Mesenteric fat pad (tissue), 1 donor: ENCODE data around the gene VRK3. TPM values are rescaled to one million over a fixed set of nuclear protein-coding genes. Genes with fewer than 3 reads are reported as not detected.
"Not testable (repeated sequence)": the region's sequence is repeated elsewhere in the genome, so short reads cannot be mapped to it uniquely, and the experiment has no call there.

Experiments
- DNase-seq: peaks from one replicate; pipeline ENCODE4 v3.0.0-alpha.2; 2020; ENCODE audit warnings: low spot score
- long read RNA-seq: library from polyadenylated mRNA; unstranded; transcript quantifications from one replicate; pipeline ENCODE4 v2.0.0, GENCODE V29; 2020
- total RNA-seq: library from RNA; stranded (reverse); fragmentation: NEBNext Ultra II Directional; extraction: Animal tissue kit (Norgen Biotek cat#: 25700); gene quantifications from one replicate; pipeline ENCODE4 v1.2.1, GENCODE V29; 2021
- donor health status: DM: yes; HTN: yes; CAD: no.

The VRK3 gene
- total RNA-seq, result 27.5 TPM
- long read RNA-seq, transcript VRK3-217 (15 exons, 2,126 nt), result major isoform, 39 of 107 reads
- long read RNA-seq, transcript VRK3-201 (15 exons, 1,938 nt), result minor isoform, 5 of 107 reads
- long read RNA-seq, partial matches to known transcripts, result 19 of 107 reads
- long read RNA-seq, other reads (novel, unspliced or antisense), result 38 of 107 reads

- peak; percentile 98 for DNase-seq
Measured at GRCh38 chr19:50025022-50025793, at the start of gene VRK3. TSS of gene VRK3 (minus strand) at chr19:50025372. CDS start at chr19:50016162, 9,210 bp downstream.

DNA sequence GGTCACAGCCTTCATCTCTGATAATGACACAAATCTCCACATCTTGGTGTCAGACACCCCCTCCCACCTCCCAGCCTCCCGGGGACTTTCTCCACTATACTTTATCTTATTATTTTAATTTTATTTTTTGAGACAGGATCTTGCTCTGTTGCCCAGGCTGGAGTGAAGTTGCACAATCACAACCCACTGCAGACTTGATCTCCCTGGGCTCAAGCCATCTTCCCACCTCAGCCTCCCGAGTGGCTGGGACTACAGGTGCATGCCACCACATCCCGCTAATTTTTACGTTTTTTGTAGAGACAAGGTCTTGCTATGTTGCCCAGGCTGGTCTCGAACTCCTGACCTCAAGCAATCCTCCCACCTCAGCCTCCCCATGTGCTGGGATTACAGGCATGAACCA is 43.2 kb upstream of the VRK3 start:
- not testable (repeated sequence) for DNase-seq

- DNase-seq, result no peak
Measured at GRCh38 chr19:50067575-50067974, 42.4 kb upstream of the VRK3 start.

DNA sequence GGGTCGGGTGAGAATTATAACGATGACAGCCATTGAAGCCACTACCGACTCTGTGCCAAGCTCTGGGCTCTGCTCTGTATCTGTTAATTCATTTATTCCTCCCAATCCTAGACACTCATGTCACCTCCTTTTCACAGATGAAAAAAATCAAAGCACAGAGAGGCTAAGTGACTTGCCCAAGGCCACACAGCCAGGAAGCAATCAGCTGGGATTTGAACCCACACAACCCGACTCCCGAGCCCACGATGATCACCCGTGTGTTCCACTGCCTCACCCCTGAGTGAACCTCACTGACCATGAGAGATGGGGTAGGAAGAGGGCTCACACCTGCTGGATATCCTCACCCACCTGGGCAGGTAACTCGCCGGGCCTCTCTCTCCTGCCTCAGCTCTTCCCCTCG is 40.8 kb upstream of the VRK3 start:
- no peak for DNase-seq

- no peak for DNase-seq
Measured at GRCh38 chr19:50061650-50062049, 36.5 kb upstream of the VRK3 start.

DNA sequence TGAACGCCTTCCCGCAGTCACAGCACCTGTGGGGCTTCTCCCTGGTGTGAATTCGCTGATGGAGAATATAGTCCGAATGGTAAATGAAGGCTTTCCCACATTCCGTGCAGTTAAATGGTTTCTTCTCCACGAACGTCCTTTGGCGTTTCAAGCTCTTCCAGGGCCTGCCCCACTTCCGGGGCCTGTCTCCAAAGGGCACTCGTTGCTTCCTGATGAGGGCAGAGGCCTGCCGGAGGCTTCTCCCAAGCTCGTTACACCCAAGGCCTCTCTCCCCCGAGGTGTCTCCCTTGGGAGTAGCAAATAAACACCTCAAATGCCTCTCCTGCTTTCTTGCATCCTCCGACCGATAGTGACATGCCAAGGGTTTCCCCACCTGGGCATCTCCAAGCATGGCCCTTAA is 34.9 kb upstream of the VRK3 start:
- no peak for DNase-seq

DNA sequence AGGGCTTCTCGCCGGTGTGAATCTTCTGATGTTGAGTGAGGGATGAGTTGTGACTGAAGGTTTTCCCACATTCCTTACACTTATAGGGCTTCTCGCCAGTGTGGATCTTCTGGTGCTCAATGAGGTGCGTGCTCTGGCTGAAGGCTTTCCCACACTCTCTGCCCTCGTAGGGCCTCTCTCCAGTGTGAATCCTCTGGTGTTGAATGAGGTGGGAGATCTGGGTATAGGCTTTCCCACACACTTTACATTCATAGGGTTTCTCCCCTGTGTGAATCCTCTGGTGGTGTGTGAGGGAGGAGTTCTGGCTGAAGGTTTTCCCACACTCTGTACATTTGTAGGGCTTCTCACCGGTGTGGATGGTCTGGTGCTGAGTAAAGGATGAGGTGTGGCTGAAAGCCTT is 33.9 kb upstream of the VRK3 start:
- no peak for DNase-seq

- DNase-seq, result no peak
Measured at GRCh38 chr19:50058425-50058824, 33.3 kb upstream of the VRK3 start.

GRCh38 chr19:50053119-50053518 is 27.9 kb upstream of the VRK3 start:
- no peak for DNase-seq

DNA sequence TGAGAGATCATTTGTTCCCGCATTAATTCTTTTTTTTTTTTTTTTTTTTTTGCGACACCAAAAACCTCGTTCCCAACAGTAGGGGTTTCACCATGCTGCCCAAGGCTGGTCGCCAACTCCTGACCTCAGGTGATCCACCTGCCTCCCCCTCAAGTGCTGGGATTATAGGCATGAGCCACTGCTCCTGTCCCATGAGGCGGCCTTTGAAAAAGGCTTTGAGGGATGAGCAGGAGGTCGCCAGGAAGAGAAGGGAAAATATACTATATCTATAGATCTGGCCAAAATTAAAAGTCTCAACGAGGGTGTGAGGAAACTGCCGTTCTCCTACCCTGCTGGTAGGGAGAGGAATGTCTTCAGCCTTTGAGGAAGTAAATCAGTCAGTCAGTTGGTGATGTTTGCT is 26.8 kb upstream of the VRK3 start:
- no peak for DNase-seq

GRCh38 chr19:50051228-50051895 is 26.2 kb upstream of the VRK3 start:
- not testable (repeated sequence) for DNase-seq

DNA sequence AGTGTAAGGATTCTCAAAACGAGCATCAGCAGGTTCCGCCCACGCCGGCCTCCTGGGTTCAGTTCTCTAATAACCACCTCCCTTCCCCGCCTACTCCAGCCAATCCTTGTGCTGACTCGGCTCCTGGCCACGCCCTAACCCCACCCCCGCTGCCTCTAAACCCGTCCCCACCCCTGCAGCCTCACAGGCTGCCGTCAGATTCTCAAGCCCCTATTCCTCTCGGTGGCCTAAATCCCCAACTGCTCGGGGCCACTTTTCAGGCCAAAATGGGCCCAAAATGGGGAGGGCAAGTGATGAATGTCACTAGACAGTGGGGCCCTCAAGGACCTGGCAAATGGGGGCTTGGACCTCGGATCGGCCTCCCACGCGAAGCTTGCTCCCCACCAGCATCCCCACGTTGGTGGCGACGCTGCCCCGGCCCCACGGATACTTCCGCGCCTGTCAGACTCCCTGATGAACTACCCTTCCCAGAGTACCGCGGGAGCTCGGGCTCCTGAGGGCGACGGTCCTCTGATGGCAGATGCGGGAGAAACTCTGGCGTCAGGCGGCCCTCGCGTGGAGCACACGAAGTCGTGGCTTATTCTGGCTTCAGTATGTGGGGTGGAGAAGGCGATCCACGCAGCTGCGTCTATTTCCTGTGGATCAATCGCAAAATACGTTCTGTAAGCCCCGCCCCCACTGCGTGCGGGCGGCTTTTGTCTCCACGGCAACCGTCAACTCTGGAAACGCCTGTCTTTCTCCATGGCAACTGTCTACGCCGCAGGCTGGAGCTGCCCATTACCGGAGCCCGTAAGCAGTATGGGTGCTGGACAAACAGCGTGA is 25.4 kb upstream of the VRK3 start:
- DNase-seq, result peak; percentile 92

DNA sequence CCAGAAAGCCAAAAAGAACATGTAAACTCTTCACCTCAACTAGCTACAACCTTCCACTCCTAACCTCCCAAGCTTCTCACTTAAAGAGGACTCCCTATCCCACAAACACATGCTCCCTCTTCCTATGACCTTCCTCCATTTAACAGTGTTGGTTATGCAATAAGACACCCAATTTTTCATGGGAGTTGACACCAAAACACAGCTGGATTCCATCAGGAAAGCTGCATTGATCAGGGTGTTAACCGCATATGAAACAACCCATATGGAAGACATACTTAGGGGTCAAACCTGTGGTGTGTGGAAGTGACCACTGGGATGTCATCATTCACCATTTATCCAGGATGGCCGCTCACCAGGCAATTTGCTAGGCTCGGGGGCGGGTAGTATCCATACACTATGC is 22.5 kb upstream of the VRK3 start:
- no peak for DNase-seq

- DNase-seq, result no peak
Measured at GRCh38 chr19:50046649-50047503, 21.7 kb upstream of the VRK3 start.

DNA sequence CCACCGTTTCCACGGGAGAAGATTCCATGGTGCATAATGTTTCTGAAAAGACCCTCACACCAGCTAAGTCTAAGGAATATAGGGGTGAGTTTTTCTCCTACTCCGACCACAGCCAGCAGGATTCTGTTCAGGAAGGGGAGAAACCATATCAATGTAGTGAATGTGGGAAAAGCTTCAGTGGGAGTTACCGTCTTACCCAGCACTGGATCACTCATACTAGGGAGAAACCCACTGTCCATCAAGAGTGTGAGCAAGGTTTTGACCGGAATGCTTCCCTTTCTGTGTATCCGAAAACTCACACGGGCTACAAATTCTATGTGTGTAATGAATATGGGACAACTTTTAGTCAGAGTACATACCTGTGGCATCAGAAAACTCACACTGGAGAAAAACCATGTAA is 19.8 kb upstream of the VRK3 start:
- DNase-seq, result no peak

- no peak for DNase-seq
Measured at GRCh38 chr19:50043967-50044366, 18.8 kb upstream of the VRK3 start.

- DNase-seq, result no peak
Measured at GRCh38 chr19:50042363-50043024, 17.3 kb upstream of the VRK3 start.

- DNase-seq, result no peak
Measured at GRCh38 chr19:50040967-50041366, 15.8 kb upstream of the VRK3 start.

GRCh38 chr19:50039968-50040367 is 14.8 kb upstream of the VRK3 start:
- no peak for DNase-seq

DNA sequence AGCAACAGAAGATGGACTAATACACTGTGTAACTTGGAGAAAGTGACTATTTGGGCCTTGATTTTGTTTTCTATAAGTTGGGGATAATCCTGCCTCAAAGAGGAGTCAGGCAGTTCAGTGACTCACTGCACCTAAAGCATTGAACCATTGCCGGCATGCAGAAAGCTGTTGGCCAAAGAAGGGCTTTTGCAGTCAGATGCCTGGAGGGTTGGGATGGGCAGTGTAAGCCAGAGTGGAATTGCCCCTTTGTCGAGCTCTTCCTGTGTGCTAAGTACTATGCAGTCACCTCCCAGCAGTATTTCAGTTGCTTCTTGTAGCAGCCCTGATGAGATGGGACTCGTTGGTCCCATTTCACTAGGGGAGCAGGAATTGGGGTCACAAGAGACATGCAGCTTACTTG is 11.7 kb upstream of the VRK3 start:
- no peak for DNase-seq
